MM.1S (cell line): ENCODE results near the gene CCDC40.

Experiments
- CTCF ChIP-seq: fragments of 300-600 bp; sonication (generic); IDR thresholded peaks from 2 replicates; pipeline ENCODE4 v1.5.1; 2016; ENCODE audit warnings: antibody characterized with exemption, low read length, mixed read lengths
- EZH2 ChIP-seq: fragments of 300-600 bp; sonication (generic); optimal IDR thresholded peaks from 2 replicates; pipeline ENCODE3; 2017; ENCODE audit warnings: low read depth, mild to moderate bottlenecking, antibody characterized with exemption, low read length, mixed read lengths
- EZH2phosphoT487 ChIP-seq: fragments of 300-600 bp; sonication (generic); IDR thresholded peaks from 2 replicates; pipeline ENCODE4 v1.6.1; 2018; ENCODE audit warnings: antibody characterized with exemption, low read length

- no peak for TF ChIP-seq CTCF
- no peak for TF ChIP-seq EZH2
- no peak for TF ChIP-seq EZH2phosphoT487
Measured at GRCh38 chr17:80058311-80058955, 22.0 kb downstream of the CCDC40 start.
